PFSK-1 (cell line): ENCODE results near the gene ACBD5.
A peak's percentile ranks its signal among the peaks of the same experiment; 100 is the strongest.

Experiments
- FOXP2 ChIP-seq: optimal IDR thresholded peaks from 2 replicates; pipeline ENCODE3; 2011; ENCODE audit warnings: borderline replicate concordance, control low read depth, inconsistent platforms; ENCODE audit not compliant: insufficient read depth; ENCODE audit errors: extremely low read length, extremely low read depth
- POLR2AphosphoS5 ChIP-seq: IDR thresholded peaks from 2 replicates; pipeline ENCODE4 v1.6.1; 2012; ENCODE audit warnings: low read depth, mild to moderate bottlenecking, control low read depth, low read length, moderate library complexity
- SIN3A ChIP-seq: IDR thresholded peaks from 2 replicates; pipeline ENCODE4 v1.6.1; 2012; ENCODE audit warnings: mild to moderate bottlenecking, low read length, moderate library complexity, borderline replicate concordance; ENCODE audit not compliant: insufficient read depth
- TAF1 ChIP-seq: IDR thresholded peaks from 2 replicates; pipeline ENCODE4 v1.6.1; 2012; ENCODE audit warnings: low read length, control low read depth, borderline replicate concordance; ENCODE audit not compliant: insufficient read depth
- TF ChIP-seq, protein P1 (sequence below), 2 experiments: IDR thresholded peaks; 2 replicates each; pipeline versions ENCODE4 v1.6.1 to v1.8.0; 2011 to 2012; ENCODE audit warnings: low read depth in 2 of 2, low read length in 2 of 2, control low read depth in 1 of 2, inconsistent platforms in 1 of 2, mild to moderate bottlenecking in 1 of 2, moderate library complexity in 1 of 2; ENCODE audit not compliant: insufficient read depth in 1 of 2

The ACBD5 gene

DNA sequence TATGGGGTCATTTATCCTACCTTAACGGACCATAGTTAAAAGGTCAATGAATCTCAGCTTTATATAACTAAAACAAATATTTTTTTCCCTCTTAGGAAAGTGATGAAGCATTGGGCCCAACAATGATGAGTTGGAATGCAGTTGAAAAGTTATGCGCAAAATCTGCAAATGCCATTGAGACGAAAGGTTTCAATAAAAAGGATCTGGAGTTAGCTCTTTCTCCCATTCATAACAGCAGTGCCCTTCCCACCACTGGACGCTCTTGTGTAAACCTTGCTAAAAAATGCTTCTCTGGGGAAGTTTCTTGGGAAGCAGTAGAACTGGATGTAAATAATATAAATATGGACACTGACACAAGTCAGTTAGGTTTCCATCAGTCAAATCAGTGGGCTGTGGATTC, 70.7 kb downstream of the ACBD5 start:
- TF ChIP-seq TAF1 (no peak), FOXP2 (no peak), POLR2AphosphoS5 (no peak), SIN3A (no peak)
- TF ChIP-seq, protein P1, sequence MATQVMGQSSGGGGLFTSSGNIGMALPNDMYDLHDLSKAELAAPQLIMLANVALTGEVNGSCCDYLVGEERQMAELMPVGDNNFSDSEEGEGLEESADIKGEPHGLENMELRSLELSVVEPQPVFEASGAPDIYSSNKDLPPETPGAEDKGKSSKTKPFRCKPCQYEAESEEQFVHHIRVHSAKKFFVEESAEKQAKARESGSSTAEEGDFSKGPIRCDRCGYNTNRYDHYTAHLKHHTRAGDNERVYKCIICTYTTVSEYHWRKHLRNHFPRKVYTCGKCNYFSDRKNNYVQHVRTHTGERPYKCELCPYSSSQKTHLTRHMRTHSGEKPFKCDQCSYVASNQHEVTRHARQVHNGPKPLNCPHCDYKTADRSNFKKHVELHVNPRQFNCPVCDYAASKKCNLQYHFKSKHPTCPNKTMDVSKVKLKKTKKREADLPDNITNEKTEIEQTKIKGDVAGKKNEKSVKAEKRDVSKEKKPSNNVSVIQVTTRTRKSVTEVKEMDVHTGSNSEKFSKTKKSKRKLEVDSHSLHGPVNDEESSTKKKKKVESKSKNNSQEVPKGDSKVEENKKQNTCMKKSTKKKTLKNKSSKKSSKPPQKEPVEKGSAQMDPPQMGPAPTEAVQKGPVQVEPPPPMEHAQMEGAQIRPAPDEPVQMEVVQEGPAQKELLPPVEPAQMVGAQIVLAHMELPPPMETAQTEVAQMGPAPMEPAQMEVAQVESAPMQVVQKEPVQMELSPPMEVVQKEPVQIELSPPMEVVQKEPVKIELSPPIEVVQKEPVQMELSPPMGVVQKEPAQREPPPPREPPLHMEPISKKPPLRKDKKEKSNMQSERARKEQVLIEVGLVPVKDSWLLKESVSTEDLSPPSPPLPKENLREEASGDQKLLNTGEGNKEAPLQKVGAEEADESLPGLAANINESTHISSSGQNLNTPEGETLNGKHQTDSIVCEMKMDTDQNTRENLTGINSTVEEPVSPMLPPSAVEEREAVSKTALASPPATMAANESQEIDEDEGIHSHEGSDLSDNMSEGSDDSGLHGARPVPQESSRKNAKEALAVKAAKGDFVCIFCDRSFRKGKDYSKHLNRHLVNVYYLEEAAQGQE (IDR thresholded peaks at IDR 0.05; ENCODE audit: insufficient read depth in 1 of 2, low read depth in 2 of 2, low read length in 2 of 2): no peak

DNA sequence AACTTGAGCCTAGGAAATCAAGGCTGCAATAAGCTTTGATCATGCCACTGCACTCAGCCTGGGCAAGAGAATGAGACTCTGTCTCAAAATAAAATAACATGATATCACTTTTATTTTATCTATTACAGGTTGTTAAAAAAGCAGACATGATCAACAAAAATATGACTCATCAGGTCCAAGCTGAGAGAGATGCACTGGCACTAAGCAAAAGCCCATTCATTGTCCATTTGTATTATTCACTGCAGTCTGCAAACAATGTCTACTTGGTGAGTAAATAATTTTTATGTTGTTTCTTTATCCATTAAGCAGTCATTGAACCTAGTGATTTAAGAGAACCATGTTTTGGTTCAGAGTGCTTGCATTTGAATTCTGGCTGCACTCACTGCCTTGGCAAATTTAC, 82.2 kb downstream of the ACBD5 start:
- TF ChIP-seq TAF1 (no peak), SIN3A (no peak), POLR2AphosphoS5 (no peak), FOXP2 (no peak)
- TF ChIP-seq, protein P1 (IDR thresholded peaks at IDR 0.05; ENCODE audit: insufficient read depth in 1 of 2, low read depth in 2 of 2, low read length in 2 of 2): no peak

DNA sequence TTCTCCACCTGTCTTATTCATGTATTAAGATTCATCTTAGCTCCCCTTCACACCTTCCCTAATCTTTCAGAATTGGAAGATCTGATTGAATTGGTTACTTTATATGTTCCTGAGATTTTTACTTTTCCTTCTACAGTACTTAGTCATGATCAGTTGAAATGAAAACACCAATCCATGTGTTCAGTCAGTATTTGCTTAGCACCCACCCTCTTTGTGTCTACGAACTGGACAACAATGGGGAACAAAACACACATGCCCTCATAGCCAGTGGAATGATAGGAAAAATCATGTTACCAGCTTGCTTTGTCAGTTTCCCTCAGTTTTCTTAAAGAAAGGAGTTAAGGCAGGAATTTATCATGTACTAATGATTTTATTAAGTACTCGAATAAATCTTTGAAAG, 83.4 kb downstream of the ACBD5 start:
- TF ChIP-seq, protein P1 (IDR thresholded peaks at IDR 0.05; ENCODE audit: insufficient read depth in 1 of 2, low read depth in 2 of 2, low read length in 2 of 2): no peak
- no peak for TF ChIP-seq TAF1

DNA sequence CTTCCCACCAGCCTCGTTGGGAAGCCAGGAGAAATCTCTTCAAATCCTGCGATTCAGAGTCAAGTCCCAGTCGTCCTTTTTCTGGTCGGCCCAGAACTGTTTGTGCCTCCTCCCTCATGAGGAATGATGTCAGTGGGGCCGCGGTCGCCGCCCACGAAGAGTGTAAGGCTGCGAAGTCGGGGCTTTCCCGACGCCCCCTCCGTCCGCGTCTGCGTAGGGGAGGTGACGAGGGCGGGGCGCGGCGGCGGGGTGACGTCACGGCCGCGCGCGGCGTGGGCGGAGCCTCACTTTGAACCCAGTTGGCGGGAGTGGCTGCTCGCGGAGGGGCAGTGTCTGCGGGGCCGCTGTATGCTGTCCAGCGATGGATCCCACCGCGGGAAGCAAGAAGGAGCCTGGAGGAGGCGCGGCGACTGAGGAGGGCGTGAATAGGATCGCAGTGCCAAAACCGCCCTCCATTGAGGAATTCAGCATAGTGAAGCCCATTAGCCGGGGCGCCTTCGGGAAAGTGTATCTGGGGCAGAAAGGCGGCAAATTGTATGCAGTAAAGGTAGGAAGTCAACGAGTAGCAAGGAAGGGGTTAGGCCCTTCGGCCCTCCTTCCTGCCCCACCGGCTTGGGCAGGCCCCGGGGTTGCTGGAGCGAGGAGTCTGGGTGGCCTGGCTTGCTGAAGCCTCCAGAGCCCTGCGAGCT, 85.4 kb downstream of the ACBD5 start, which contains the start of gene MASTL:
Gene MASTL, plus strand, starts transcription at position 287 of the 689 bp plus-strand sequence. Its CDS starts 75 bp downstream, at position 362.
- peak; percentile 7; the same call in 1 of the 2 replicates for TF ChIP-seq POLR2AphosphoS5
- peak; percentile 96 for TF ChIP-seq FOXP2
- TF ChIP-seq SIN3A: no peak
- TF ChIP-seq, protein P1 (IDR thresholded peaks at IDR 0.05; ENCODE audit: insufficient read depth in 1 of 2, low read depth in 2 of 2, low read length in 2 of 2): no peak
- TF ChIP-seq TAF1: peak; percentile 64; the same call in 1 of the 2 replicates

DNA sequence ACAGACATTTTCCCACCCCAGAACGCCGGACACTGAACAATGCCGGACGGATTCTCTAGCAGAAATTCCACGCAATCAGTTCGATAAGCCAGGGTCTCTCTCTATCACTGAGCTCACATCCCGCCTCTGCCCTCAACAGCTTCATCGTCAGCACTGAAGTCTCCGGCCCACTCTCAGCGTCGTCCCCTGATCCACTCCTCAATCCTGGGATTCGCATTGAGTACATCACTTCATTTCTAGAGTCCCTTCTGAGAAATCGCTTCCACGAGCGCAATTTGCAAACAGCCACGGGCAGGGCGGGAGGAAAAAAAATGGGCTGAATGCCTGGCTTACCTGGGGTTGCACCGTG, 86.8 kb downstream of the ACBD5 start:
- TF ChIP-seq SIN3A (no peak), POLR2AphosphoS5 (no peak), TAF1 (no peak), FOXP2 (no peak)
- TF ChIP-seq, protein P1 (IDR thresholded peaks at IDR 0.05; ENCODE audit: insufficient read depth in 1 of 2, low read depth in 2 of 2, low read length in 2 of 2): no peak
